ENCODE data around the gene IDH3B. TPM values are rescaled to one million over a fixed set of nuclear protein-coding genes. Genes with fewer than 3 reads are reported as not detected.

The IDH3B gene
- total and polyA plus RNA-seq, 2 of the 8 experiments (the other 6 are each of a cell fraction or from before 2014, with no cell fraction given), result 110 to 167 TPM

GRCh38 chr20:2624190-2624589 lies 39.8 kb downstream of the IDH3B start:
- Histone ChIP-seq H2BK5ac (ENCODE audit: low read depth, low read length) (no peak overlapping the region), H3K9me3 (ENCODE audit: insufficient read depth in 2 of 2, low read depth in 1 of 2, low read length in 1 of 2) (no peaks in the 10 kb centered on the region; a peak in 1 of 4 replicates), H3K79me2 (ENCODE audit: control insufficient read depth in 1 of 2, insufficient read depth in 2 of 2, low read length in 2 of 2) (no peaks in the 10 kb centered on the region), H3K4ac (replicated peaks; ENCODE audit: insufficient read length, low read depth, low read length) (no peak overlapping the region), H2BK15ac (ENCODE audit: low read length) (no peak overlapping the region), H3K14ac (ENCODE audit: insufficient read length) (no peak overlapping the region), H2AFZ (ENCODE audit: low read length) (peak overlapping the region; percentile 77; the same call in 1 of the 2 replicates), H3K9ac (replicated peaks in 1 of 4; ENCODE audit: extremely low read depth in 1 of 4, low read depth in 3 of 4, low read length in 3 of 4) (no peak overlapping the region), H3K4me3 (ENCODE audit: extremely low read depth in 1 of 4, insufficient read depth in 2 of 4, low read depth in 3 of 4, low read length in 4 of 4) (no peak overlapping the region), H2BK20ac (ENCODE audit: low read length) (no peak overlapping the region), H2BK120ac (replicated peaks; ENCODE audit: low read depth, low read length) (no peak overlapping the region), H3K4me2 (ENCODE audit: insufficient read depth in 1 of 2, low read depth in 2 of 2, low read length in 2 of 2) (no peak overlapping the region), H4K5ac (ENCODE audit: insufficient read length, low read depth, low read length) (no peak overlapping the region), H3K79me1 (ENCODE audit: low read depth, low read length) (no peaks in the 10 kb centered on the region), H3K18ac (ENCODE audit: extremely low read depth, low read length) (no peak overlapping the region), H4K8ac (ENCODE audit: extremely low read depth, insufficient read depth, low read length) (no peak overlapping the region), H2BK12ac (ENCODE audit: low read depth, low read length) (no peak overlapping the region), H3K23me2 (ENCODE audit: low read depth, low read length) (no peaks in the 10 kb centered on the region), H4K20me1 (replicated peaks in 1 of 2; ENCODE audit: control insufficient read depth in 1 of 2, insufficient read depth in 2 of 2, low read length in 2 of 2) (no peaks in the 10 kb centered on the region), H3K56ac (replicated peaks; ENCODE audit: insufficient read length, low read depth, low read length) (no peak overlapping the region), H3K36me3 (ENCODE audit: control insufficient read depth in 2 of 4, insufficient read depth in 4 of 4, low read length in 3 of 4) (no peaks in the 10 kb centered on the region), H3K23ac (ENCODE audit: insufficient read length) (no peak overlapping the region), H3K27ac (ENCODE audit: low read depth, low read length) (no peak overlapping the region), H2AK5ac (ENCODE audit: low read depth, low read length) (no peak overlapping the region), H3K4me1 (replicated peaks in 1 of 4; ENCODE audit: control insufficient read depth in 3 of 4, insufficient read depth in 4 of 4, low read length in 3 of 4) (no peaks in the 10 kb centered on the region), H3K27me3 (replicated peaks in 1 of 4; ENCODE audit: control insufficient read depth in 3 of 4, extremely low read depth in 1 of 4, insufficient read depth in 3 of 4, low read length in 3 of 4) (no peaks in the 10 kb centered on the region; a peak in 1 of 7 replicates), H4K91ac (replicated peaks; ENCODE audit: insufficient read length, low read length) (no peak overlapping the region)
- POLR2A ChIA-PET (ENCODE audit: partially characterized antibody), result interaction anchor here (1.2 to 1.7 kb wide), 2 partner anchors 17 to 28 kb away, joined by 3 to 5 read pairs; partner anchors contain the start of gene NOP56
- 89% methylated on average over 4 of the region's 4 CpGs; no CpG with 5 or more reads in 1 of the 2 experiments for WGBS, 2 experiments (ENCODE audit: extremely low coverage in 1 of 2, insufficient coverage in 1 of 2, insufficient read length in 1 of 2, insufficient replicate concordance in 2 of 2, low coverage in 1 of 2, low lambda C conversion rate in 2 of 2, missing lambda C conversion rate in 1 of 2)
- CTCF ChIA-PET (ENCODE audit: partially characterized antibody), result no interaction called here
- DNase-seq (ENCODE audit: low read depth in 1 of 2, low spot score in 2 of 2) (no peak), FAIRE-seq (no peak)
- TF ChIP-seq HDAC6 (IDR thresholded peaks at IDR 0.05; ENCODE audit: low read depth, low read length) (no peak), BRCA1 (IDR thresholded peaks at IDR 0.05; ENCODE audit: low read depth, low read length) (no peak), CBX8 (IDR thresholded peaks at IDR 0.05; ENCODE audit: borderline replicate concordance, low read depth, low read length) (no peak)

Measured in H1 (cell line).